SK-N-SH (cell line): ENCODE measurements around the gene KYNU. TPM values are rescaled to one million over a fixed set of nuclear protein-coding genes. Genes with fewer than 3 reads are reported as not detected.

Experiments
- CTCF ChIA-PET: fragments of 300-600, 350-600 bp; formaldehyde crosslinking; extraction: SDS; loops from one replicate; lab custom pipeline; 2021; lab: Yijun Ruan, JAX
- POLR2A ChIA-PET: fragments of 350-600 bp; sonication (Branson Sonifier 250); formaldehyde crosslinking; extraction: SDS; loops from one replicate; lab custom pipeline; 2020; ENCODE audit warnings: antibody characterized with exemption, inconsistent platforms; lab: Yijun Ruan, JAX
- DNase-seq: peaks from one replicate; pipeline ENCODE4 v3.0.0; 2012
- H2AFZ ChIP-seq: fragments of 200-600 bp; sonication (generic); 2 replicates; pipeline ENCODE4 v1.8.1; 2016; ENCODE audit warnings: antibody characterized with exemption, mild to moderate bottlenecking, low read depth
- H3F3A ChIP-seq: fragments of 200-600 bp; sonication (generic); replicated peaks from 2 replicates; pipeline ENCODE3; 2016; ENCODE audit warnings: antibody characterized with exemption, mild to moderate bottlenecking; ENCODE audit not compliant: insufficient read depth
- H3K27ac ChIP-seq, 2 experiments: fragments of 200-500 bp in 1 of 2; fragments of 200-600 bp in 1 of 2; sonication (Bioruptor generic) in 1 of 2; sonication (generic), shearing (Covaris generic) in 1 of 2; 2 replicates each; pipeline versions ENCODE4 v1.5.1 to v1.6.1; 2014 to 2016; ENCODE audit warnings: low read depth in 2 of 2, inconsistent platforms in 1 of 2, low read length in 1 of 2, mild to moderate bottlenecking in 1 of 2, mixed read lengths in 1 of 2
- H3K27me3 ChIP-seq: fragments of 200-600 bp; sonication (generic), shearing (Covaris generic); 2 replicates; pipeline ENCODE4 v1.6.1; 2016; ENCODE audit warnings: mixed run types; ENCODE audit not compliant: insufficient read depth
- H3K36me3 ChIP-seq, 2 experiments: fragments of 200-500 bp in 1 of 2; fragments of 200-600 bp in 1 of 2; sonication (Bioruptor generic) in 1 of 2; sonication (generic) in 1 of 2; replicated peaks in 1 of 2; 2 replicates each; pipeline versions ENCODE3 to v1.5.1; 2014 to 2016; ENCODE audit warnings: low read length in 1 of 2, mild to moderate bottlenecking in 1 of 2; ENCODE audit not compliant: insufficient read depth in 2 of 2, control insufficient read depth in 1 of 2
- H3K4me1 ChIP-seq, 2 experiments: fragments of 200-500 bp in 1 of 2; fragments of 200-600 bp in 1 of 2; sonication (Bioruptor generic) in 1 of 2; sonication (generic), shearing (Covaris generic) in 1 of 2; 2 replicates each; pipeline versions ENCODE4 v1.5.1 to v1.6.1; 2014 to 2016; ENCODE audit warnings: low read depth in 1 of 2, low read length in 1 of 2, mixed run types in 1 of 2; ENCODE audit not compliant: insufficient read depth in 2 of 2, control insufficient read depth in 1 of 2
- H3K4me2 ChIP-seq: fragments of 200-600 bp; sonication (generic), shearing (Covaris generic); 2 replicates; pipeline ENCODE4 v1.6.1; 2017; ENCODE audit warnings: mixed run types
- H3K4me3 ChIP-seq, 2 experiments: fragments of 200-500 bp in 1 of 2; fragments of 200-600 bp in 1 of 2; sonication (Bioruptor generic) in 1 of 2; sonication (generic), shearing (Covaris generic) in 1 of 2; 2 replicates each; pipeline versions ENCODE4 v1.5.1 to v1.8.1; 2014 to 2016; ENCODE audit warnings: low read depth in 2 of 2, inconsistent platforms in 1 of 2, low read length in 1 of 2, mild to moderate bottlenecking in 1 of 2, mixed read lengths in 1 of 2, moderate library complexity in 1 of 2
- H3K79me2 ChIP-seq: fragments of 200-600 bp; sonication (generic); 2 replicates; pipeline ENCODE4 v1.8.1; 2017; ENCODE audit warnings: mild to moderate bottlenecking; ENCODE audit not compliant: insufficient read depth
- H3K9ac ChIP-seq: fragments of 200-600 bp; sonication (generic); 2 replicates; pipeline ENCODE4 v1.6.1; 2017; ENCODE audit warnings: mixed run types
- H3K9me2 ChIP-seq: fragments of 200-600 bp; sonication (generic); 2 replicates; pipeline ENCODE4 v1.6.1; 2017; ENCODE audit warnings: mixed run types
- H3K9me3 ChIP-seq: fragments of 200-600 bp; sonication (generic); 2 replicates; pipeline ENCODE4 v1.6.1; 2017; ENCODE audit warnings: mixed run types, mild to moderate bottlenecking, moderate library complexity
- H4K20me1 ChIP-seq: fragments of 200-600 bp; sonication (generic); 2 replicates; pipeline ENCODE4 v1.6.1; 2017; ENCODE audit warnings: mild to moderate bottlenecking, mixed run types; ENCODE audit not compliant: insufficient read depth
- CHD2 ChIP-seq: fragments of 150-350 bp; IDR thresholded peaks from 2 replicates; pipeline ENCODE4 v1.6.1; 2018; ENCODE audit warnings: low read length; ENCODE audit not compliant: partially characterized antibody
- FOXJ3 ChIP-seq: sonication (generic); formaldehyde crosslinking; IDR thresholded peaks from 2 replicates; pipeline ENCODE4 v1.5.1; 2020; ENCODE audit warnings: mild to moderate bottlenecking, missing genetic modification reagents
- FOXM1 ChIP-seq: IDR thresholded peaks from 2 replicates; pipeline ENCODE4 v1.4.0; 2012; ENCODE audit warnings: low read depth, mild to moderate bottlenecking
- GABPA ChIP-seq: IDR thresholded peaks from 2 replicates; pipeline ENCODE4 v1.4.0; 2012; ENCODE audit warnings: low read depth, mild to moderate bottlenecking
- GATA2 ChIP-seq: sonication (generic); formaldehyde crosslinking; IDR thresholded peaks from 2 replicates; pipeline ENCODE4 v1.5.0; 2020; ENCODE audit warnings: mild to moderate bottlenecking, missing genetic modification reagents
- JUND ChIP-seq: IDR thresholded peaks from 2 replicates; pipeline ENCODE4 v1.4.0; 2012
- MEF2A ChIP-seq: IDR thresholded peaks from 2 replicates; pipeline ENCODE4 v1.4.0; 2012; ENCODE audit warnings: low read depth, borderline replicate concordance
- MXI1 ChIP-seq: IDR thresholded peaks from 2 replicates; pipeline ENCODE4 v1.6.1; 2012; ENCODE audit warnings: mild to moderate bottlenecking, low read depth, low read length, improper control_type of control experiment
- NRF1 ChIP-seq: IDR thresholded peaks from 2 replicates; pipeline ENCODE4 v1.6.1; 2012; ENCODE audit warnings: low read depth, mild to moderate bottlenecking, low read length
- PBX3 ChIP-seq: IDR thresholded peaks from 2 replicates; pipeline ENCODE4; 2012
- POLR2AphosphoS5 ChIP-seq: IDR thresholded peaks from 2 replicates; pipeline ENCODE4 v1.6.1; 2012; ENCODE audit warnings: low read depth, low read length
- RAD21 ChIP-seq: IDR thresholded peaks from 2 replicates; pipeline ENCODE4 v1.6.1; 2012; ENCODE audit warnings: mild to moderate bottlenecking, low read length
- SIN3A ChIP-seq: IDR thresholded peaks from 2 replicates; pipeline ENCODE4 v1.6.1; 2012; ENCODE audit warnings: low read depth, mild to moderate bottlenecking, low read length, moderate library complexity, borderline replicate concordance
- SMC3 ChIP-seq: IDR thresholded peaks from 2 replicates; pipeline ENCODE4 v1.6.1; 2012; ENCODE audit warnings: low read depth, low read length, improper control_type of control experiment
- TAF1 ChIP-seq: IDR thresholded peaks from 2 replicates; pipeline ENCODE4 v1.6.1; 2012; ENCODE audit warnings: low read depth, mild to moderate bottlenecking, low read length, moderate library complexity, borderline replicate concordance
- TCF12 ChIP-seq: IDR thresholded peaks from 2 replicates; pipeline ENCODE4 v1.4.0; 2012
- TEAD4 ChIP-seq: IDR thresholded peaks from 2 replicates; pipeline ENCODE4 v1.4.0; 2012; ENCODE audit warnings: mild to moderate bottlenecking, borderline replicate concordance; ENCODE audit not compliant: insufficient read depth
- USF1 ChIP-seq: IDR thresholded peaks from 2 replicates; pipeline ENCODE4 v1.4.0; 2012; ENCODE audit warnings: low read depth, borderline replicate concordance
- YY1 ChIP-seq: IDR thresholded peaks from 2 replicates; pipeline ENCODE4 v1.4.0; 2012; ENCODE audit warnings: low read depth, mild to moderate bottlenecking
- WGBS: methylation state at CpG from one replicate; pipeline ENCODE4 v1.1.6; 2017; ENCODE audit warnings: low lambda C conversion rate; 5-methylcytosine and 5-hydroxymethylcytosine counted together
- polyA plus RNA-seq, 3 experiments: library from polyadenylated mRNA; depleted of rRNA; stranded (reverse); fragments of >200 nt; gene quantifications; 2 replicates each; pipeline ENCODE4 v1.2.3, GENCODE V29; 2012
- TF ChIP-seq, protein P1 (sequence below): fragments of 150-350 bp; IDR thresholded peaks from 2 replicates; pipeline ENCODE4 v1.6.1; 2017; ENCODE audit warnings: antibody characterized with exemption, low read length, low read depth, borderline replicate concordance
- TF ChIP-seq, protein P2 (sequence below): fragments of 200-600 bp; sonication (generic); IDR thresholded peaks from 2 replicates; pipeline ENCODE4 v1.6.1; 2017; ENCODE audit warnings: antibody characterized with exemption, mild to moderate bottlenecking, moderate library complexity

Gene KYNU
- polyA plus RNA-seq, 1 of the 3 experiments (the other 2 are of a cell fraction): not detected

DNA sequence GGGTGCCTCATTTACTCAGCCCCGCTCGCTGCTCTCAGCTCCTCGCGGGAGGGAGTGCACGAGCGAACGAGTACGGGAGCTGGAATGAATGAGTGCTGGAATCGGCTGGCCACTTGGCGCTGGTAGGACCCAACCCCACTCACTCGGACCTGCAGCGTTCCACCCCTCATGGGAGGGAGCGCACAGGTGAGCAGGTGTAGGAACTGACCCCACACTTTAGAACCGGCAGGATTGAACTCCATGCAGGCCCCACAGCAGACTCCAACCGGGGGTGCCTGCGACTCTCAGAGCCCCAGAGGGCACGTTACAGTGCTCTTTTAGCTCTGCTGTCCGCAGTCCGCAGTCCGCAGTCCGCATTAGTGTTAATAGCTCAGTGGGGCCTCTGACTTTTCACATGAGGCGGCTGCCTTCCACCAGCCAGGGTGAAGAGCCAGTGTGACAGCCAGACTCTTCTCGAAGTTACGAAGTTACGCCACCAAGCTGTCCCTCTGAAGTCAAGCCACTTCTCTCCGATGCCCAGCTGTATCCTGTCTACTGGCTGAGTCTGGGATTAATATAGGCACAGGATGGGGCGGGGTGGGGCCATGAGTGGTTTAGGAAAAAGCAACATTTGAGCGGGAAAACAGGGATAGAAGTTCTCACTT is 149.1 kb downstream of the KYNU start:
- no peaks in the 10 kb centered on the region for H3K4me1 ChIP-seq
- CTCF ChIA-PET: no interaction called here
- H3F3A ChIP-seq: no peaks in the 10 kb centered on the region
- H3K9me3 ChIP-seq: no peaks in the 10 kb centered on the region
- no peaks in the 10 kb centered on the region for H3K36me3 ChIP-seq
- no peaks in the 10 kb centered on the region for H4K20me1 ChIP-seq
- DNase-seq: no peak
- no peak overlapping the region for H3K27ac ChIP-seq
- no peaks in the 10 kb centered on the region; the same call in 1 of the 2 replicates for H3K79me2 ChIP-seq
- no peak overlapping the region for H3K9ac ChIP-seq
- no peaks in the 10 kb centered on the region for H3K27me3 ChIP-seq
- no peaks in the 10 kb centered on the region for H3K9me2 ChIP-seq
- TF ChIP-seq TCF12 (no peak), NRF1 (no peak), MEF2A (no peak), YY1 (no peak), JUND (no peak), CHD2 (no peak), GABPA (no peak), TAF1 (no peak), SIN3A (no peak), RAD21 (no peak), MXI1 (no peak), PBX3 (no peak), GATA2 (CRISPR knock-in tag) (no peak), FOXM1 (no peak)
- TF ChIP-seq, protein P1, sequence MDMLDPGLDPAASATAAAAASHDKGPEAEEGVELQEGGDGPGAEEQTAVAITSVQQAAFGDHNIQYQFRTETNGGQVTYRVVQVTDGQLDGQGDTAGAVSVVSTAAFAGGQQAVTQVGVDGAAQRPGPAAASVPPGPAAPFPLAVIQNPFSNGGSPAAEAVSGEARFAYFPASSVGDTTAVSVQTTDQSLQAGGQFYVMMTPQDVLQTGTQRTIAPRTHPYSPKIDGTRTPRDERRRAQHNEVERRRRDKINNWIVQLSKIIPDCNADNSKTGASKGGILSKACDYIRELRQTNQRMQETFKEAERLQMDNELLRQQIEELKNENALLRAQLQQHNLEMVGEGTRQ: no peak
- TF ChIP-seq, protein P2, sequence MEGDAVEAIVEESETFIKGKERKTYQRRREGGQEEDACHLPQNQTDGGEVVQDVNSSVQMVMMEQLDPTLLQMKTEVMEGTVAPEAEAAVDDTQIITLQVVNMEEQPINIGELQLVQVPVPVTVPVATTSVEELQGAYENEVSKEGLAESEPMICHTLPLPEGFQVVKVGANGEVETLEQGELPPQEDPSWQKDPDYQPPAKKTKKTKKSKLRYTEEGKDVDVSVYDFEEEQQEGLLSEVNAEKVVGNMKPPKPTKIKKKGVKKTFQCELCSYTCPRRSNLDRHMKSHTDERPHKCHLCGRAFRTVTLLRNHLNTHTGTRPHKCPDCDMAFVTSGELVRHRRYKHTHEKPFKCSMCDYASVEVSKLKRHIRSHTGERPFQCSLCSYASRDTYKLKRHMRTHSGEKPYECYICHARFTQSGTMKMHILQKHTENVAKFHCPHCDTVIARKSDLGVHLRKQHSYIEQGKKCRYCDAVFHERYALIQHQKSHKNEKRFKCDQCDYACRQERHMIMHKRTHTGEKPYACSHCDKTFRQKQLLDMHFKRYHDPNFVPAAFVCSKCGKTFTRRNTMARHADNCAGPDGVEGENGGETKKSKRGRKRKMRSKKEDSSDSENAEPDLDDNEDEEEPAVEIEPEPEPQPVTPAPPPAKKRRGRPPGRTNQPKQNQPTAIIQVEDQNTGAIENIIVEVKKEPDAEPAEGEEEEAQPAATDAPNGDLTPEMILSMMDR: no peak
- TF ChIP-seq, all 33 proteins: peak for 0
- Histone ChIP-seq H3K4me2 (no peak overlapping the region), H2AFZ (no peak overlapping the region), H3K4me3 (no peak overlapping the region)
- POLR2A ChIA-PET: no interaction called here
- WGBS: 82% methylated on average over 16 of the region's 28 CpGs

DNA sequence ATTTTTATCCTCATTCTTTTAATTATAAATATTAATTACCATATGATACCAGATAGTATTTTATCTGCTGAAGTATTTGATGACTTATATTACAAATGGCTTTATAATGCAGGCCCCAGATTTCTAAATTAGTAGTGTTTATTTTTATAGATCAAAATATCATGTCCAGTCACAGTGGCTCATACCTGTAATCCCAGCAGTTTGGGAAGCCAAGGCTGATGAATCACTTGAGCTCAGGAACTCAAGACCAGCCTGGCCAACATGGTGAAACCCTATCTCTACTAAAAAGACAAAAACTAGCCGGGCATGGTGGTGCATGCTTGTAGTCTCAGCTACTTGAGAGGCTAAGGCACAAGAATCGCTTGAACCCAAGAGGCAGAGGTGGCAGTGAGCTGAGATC is 151.7 kb downstream of the KYNU start:
- no peaks in the 10 kb centered on the region for H3K9me2 ChIP-seq
- POLR2A ChIA-PET: no interaction called here
- no peak overlapping the region for H3K4me2 ChIP-seq
- no peaks in the 10 kb centered on the region for H3K36me3 ChIP-seq
- no peaks in the 10 kb centered on the region for H4K20me1 ChIP-seq
- DNase-seq: no peak
- H3F3A ChIP-seq: no peaks in the 10 kb centered on the region
- CTCF ChIA-PET: no interaction called here
- WGBS: 68% methylated on average over 2 of the region's 2 CpGs
- no peaks in the 10 kb centered on the region for H3K4me1 ChIP-seq
- no peaks in the 10 kb centered on the region for H3K79me2 ChIP-seq
- TF ChIP-seq USF1: no peak
- no peak for TF ChIP-seq FOXM1
- TF ChIP-seq, protein P1: no peak
- TF ChIP-seq SMC3: no peak
- TF ChIP-seq GATA2 (CRISPR knock-in tag): no peak
- TF ChIP-seq POLR2AphosphoS5: no peak
- no peak for TF ChIP-seq FOXJ3
- TF ChIP-seq, protein P2: no peak
- no peak for TF ChIP-seq JUND
- no peak for TF ChIP-seq TEAD4
- no peak for TF ChIP-seq MXI1
- H3K9me3 ChIP-seq: no peaks in the 10 kb centered on the region
- no peak overlapping the region for H3K9ac ChIP-seq
- H3K27ac ChIP-seq: no peak overlapping the region
- H2AFZ ChIP-seq: no peak overlapping the region
- no peak overlapping the region for H3K4me3 ChIP-seq
- H3K27me3 ChIP-seq: no peaks in the 10 kb centered on the region
